Measurements from ENCODE around the gene S1PR5. TPM values are rescaled to one million over a fixed set of nuclear protein-coding genes. Genes with fewer than 3 reads are reported as not detected.

S1PR5 gene
- total RNA-seq, 1 experiment from 2014 or later, result 2.4 TPM

DNA sequence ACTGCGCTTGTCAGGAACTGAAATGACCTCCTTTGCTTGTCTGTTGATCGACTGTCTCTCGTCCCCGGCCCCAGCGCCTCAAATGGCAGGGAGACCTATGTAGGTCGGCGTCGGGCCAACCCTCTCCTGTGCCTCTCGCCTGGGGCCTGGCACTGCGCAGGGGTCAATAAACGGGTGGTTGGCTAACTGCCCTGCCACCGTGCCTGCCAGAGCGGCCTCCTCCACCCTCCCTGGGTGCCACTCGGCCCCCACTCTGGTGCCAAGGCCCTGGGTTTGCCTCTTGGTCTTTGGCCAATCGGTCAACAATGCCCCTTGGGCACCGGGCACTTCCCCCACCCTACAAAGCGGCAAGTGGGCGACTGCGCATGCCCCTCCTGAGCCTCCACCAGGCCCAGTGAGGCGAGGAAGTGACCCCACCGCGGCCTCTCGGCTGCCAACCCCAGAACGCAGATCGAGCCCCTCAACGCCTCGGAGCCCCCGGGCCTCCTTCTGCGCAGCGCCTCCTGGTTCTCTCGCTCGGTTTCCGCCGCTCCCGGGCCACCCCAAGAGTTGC is 15.2 kb downstream of the S1PR5 start:
- H3K9me3 ChIP-seq (ENCODE audit: low read length), result no peaks in the 10 kb centered on the region
- DNase-seq, result peak; percentile 67
- peak overlapping the region; percentile 98 for H3K9ac ChIP-seq (ENCODE audit: low read length)
- TF ChIP-seq EZH2phosphoT487 (IDR thresholded peaks at IDR 0.05; ENCODE audit: borderline replicate concordance, low read length) (no peak), EZH2 (IDR thresholded peaks at IDR 0.05; ENCODE audit: low read length, unreplicated experiment) (no peak)
- TF ChIP-seq, protein P1, sequence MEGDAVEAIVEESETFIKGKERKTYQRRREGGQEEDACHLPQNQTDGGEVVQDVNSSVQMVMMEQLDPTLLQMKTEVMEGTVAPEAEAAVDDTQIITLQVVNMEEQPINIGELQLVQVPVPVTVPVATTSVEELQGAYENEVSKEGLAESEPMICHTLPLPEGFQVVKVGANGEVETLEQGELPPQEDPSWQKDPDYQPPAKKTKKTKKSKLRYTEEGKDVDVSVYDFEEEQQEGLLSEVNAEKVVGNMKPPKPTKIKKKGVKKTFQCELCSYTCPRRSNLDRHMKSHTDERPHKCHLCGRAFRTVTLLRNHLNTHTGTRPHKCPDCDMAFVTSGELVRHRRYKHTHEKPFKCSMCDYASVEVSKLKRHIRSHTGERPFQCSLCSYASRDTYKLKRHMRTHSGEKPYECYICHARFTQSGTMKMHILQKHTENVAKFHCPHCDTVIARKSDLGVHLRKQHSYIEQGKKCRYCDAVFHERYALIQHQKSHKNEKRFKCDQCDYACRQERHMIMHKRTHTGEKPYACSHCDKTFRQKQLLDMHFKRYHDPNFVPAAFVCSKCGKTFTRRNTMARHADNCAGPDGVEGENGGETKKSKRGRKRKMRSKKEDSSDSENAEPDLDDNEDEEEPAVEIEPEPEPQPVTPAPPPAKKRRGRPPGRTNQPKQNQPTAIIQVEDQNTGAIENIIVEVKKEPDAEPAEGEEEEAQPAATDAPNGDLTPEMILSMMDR (conservative IDR thresholded peaks at IDR 0.05; ENCODE audit: low read depth, low read length), result no peak; the same call in 1 of the 2 replicates
- CTCF ChIA-PET, result no interaction called here
- peaks cover 7% of the 10 kb centered on the region; the same call in 1 of the 2 replicates for H4K20me1 ChIP-seq (ENCODE audit: low read length)
- peak overlapping the region; percentile 91 for H3K4me2 ChIP-seq (ENCODE audit: low read length)
- peaks cover 52% of the 10 kb centered on the region for H3K79me2 ChIP-seq (ENCODE audit: low read length)
- H3K4me1 ChIP-seq (ENCODE audit: insufficient read depth, low read length), result peaks cover 4% of the 10 kb centered on the region; the same call in 1 of the 2 replicates
- peak; percentile 69 for ATAC-seq
- no peaks in the 10 kb centered on the region for H3F3A ChIP-seq (ENCODE audit: low read length, unreplicated experiment)
- no peaks in the 10 kb centered on the region for H3K27me3 ChIP-seq (ENCODE audit: low read length)
- H3K36me3 ChIP-seq (ENCODE audit: low read depth, low read length), result peaks cover 21% of the 10 kb centered on the region
- POLR2A ChIA-PET (ENCODE audit: unreplicated experiment), result no interaction called here
- peak overlapping the region; percentile 91 for H2AFZ ChIP-seq (ENCODE audit: low read length)
- peak overlapping the region; percentile 73 for H3K27ac ChIP-seq (ENCODE audit: low read length)
- BruUV-seq (replicated peaks), result TSS peak; percentile 54
- peak overlapping the region; percentile 86 for H3K4me3 ChIP-seq (ENCODE audit: low read length)
- no peaks in the 10 kb centered on the region for H3K9me2 ChIP-seq (replicated peaks; ENCODE audit: low read length)
- intact Hi-C loops (cut with micrococcal nuclease), result no loop called here

DNA sequence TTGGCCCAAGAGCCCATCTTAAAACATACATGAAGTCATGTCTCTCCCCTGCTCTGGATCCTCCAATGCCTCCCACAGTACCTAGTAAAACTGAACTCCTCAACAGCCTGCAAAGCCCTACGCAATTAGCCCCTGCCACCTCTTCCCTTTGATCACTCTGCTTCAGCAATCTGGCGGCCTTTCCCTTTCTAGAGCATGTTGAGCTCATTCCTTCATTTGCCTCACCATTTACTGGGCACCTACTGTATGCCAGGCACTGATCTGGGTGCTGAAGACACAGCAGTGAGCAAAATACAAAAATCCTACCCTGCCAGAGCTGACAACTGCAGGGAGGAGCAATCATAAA is 17.0 kb downstream of the S1PR5 start:
- Histone ChIP-seq H3K9me3 (ENCODE audit: low read length) (no peaks in the 10 kb centered on the region), H3K4me1 (ENCODE audit: insufficient read depth, low read length) (peaks cover 4% of the 10 kb centered on the region; the same call in 1 of the 2 replicates), H3F3A (ENCODE audit: low read length, unreplicated experiment) (no peaks in the 10 kb centered on the region), H3K4me3 (ENCODE audit: low read length) (no peak overlapping the region), H3K27me3 (ENCODE audit: low read length) (no peaks in the 10 kb centered on the region), H3K9ac (ENCODE audit: low read length) (no peak overlapping the region), H3K27ac (ENCODE audit: low read length) (no peak overlapping the region), H3K36me3 (ENCODE audit: low read depth, low read length) (peaks cover 30% of the 10 kb centered on the region), H4K20me1 (ENCODE audit: low read length) (peaks cover 7% of the 10 kb centered on the region; the same call in 1 of the 2 replicates), H2AFZ (ENCODE audit: low read length) (no peak overlapping the region), H3K9me2 (replicated peaks; ENCODE audit: low read length) (no peaks in the 10 kb centered on the region), H3K4me2 (ENCODE audit: low read length) (no peak overlapping the region), H3K79me2 (ENCODE audit: low read length) (peaks cover 68% of the 10 kb centered on the region)
- intact Hi-C loops (cut with micrococcal nuclease), result no loop called here
- TF ChIP-seq EZH2 (IDR thresholded peaks at IDR 0.05; ENCODE audit: low read length, unreplicated experiment) (no peak), EZH2phosphoT487 (IDR thresholded peaks at IDR 0.05; ENCODE audit: borderline replicate concordance, low read length) (no peak)
- TF ChIP-seq, protein P1 (conservative IDR thresholded peaks at IDR 0.05; ENCODE audit: low read depth, low read length), result no peak
- ChIA-PET POLR2A (ENCODE audit: unreplicated experiment) (no interaction called here), CTCF (interaction anchor here (0.6 kb wide), 1 partner anchor 17 kb away, joined by 3 read pairs; no protein-coding TSS in a partner anchor)
- no TSS peak for BruUV-seq (replicated peaks)
- DNase-seq, result no peak
- ATAC-seq, result no peak

DNA sequence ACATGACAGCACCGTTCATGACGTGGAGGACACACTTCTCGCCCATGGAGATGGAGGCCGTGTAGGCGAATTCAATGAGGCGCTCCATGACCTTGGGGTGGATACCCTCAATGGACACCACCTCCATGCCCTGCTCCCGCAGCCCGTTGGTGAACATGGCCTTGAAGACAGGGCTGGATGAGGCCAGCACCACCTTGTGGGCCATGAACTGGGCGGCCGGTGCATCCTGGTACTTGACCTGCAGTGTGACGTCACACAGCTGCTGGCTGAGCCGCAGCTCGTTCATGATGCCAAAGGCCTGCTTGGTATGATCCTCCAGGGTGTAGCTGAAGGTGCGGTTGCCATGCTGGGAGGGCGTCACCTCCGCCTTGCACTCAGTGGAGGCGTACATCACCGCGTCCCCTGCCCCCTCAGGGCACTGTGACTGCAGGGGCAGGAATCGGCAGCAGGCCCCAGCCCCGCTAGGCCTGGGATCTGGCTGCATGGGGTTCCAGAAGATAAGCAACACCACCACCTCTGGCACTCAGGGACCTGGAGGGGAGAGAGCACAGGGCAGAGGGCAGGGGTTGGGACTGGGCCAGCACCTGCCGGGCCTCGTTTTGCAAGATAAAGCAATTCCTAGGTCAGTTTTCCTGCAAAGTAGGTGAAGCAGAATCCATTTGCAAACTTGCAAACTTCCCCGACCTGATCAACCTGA is 17.5 kb downstream of the S1PR5 start:
- POLR2A ChIA-PET (ENCODE audit: unreplicated experiment), result no interaction called here
- no peak overlapping the region for H3K9ac ChIP-seq (ENCODE audit: low read length)

More for the DNA sequence above, 17.5 kb downstream of the S1PR5 start:
- TF ChIP-seq EZH2 (IDR thresholded peaks at IDR 0.05; ENCODE audit: low read length, unreplicated experiment), result no peak
- no peak for TF ChIP-seq EZH2phosphoT487 (IDR thresholded peaks at IDR 0.05; ENCODE audit: borderline replicate concordance, low read length)
- TF ChIP-seq, protein P1 (conservative IDR thresholded peaks at IDR 0.05; ENCODE audit: low read depth, low read length), result no peak
- Histone ChIP-seq H2AFZ (ENCODE audit: low read length) (no peak overlapping the region), H4K20me1 (ENCODE audit: low read length) (peaks cover 7% of the 10 kb centered on the region; the same call in 1 of the 2 replicates), H3K27me3 (ENCODE audit: low read length) (no peaks in the 10 kb centered on the region), H3K4me2 (ENCODE audit: low read length) (no peak overlapping the region), H3K9me3 (ENCODE audit: low read length) (no peaks in the 10 kb centered on the region), H3K9me2 (replicated peaks; ENCODE audit: low read length) (no peaks in the 10 kb centered on the region), H3K79me2 (ENCODE audit: low read length) (peaks cover 72% of the 10 kb centered on the region), H3K36me3 (ENCODE audit: low read depth, low read length) (peaks cover 34% of the 10 kb centered on the region), H3F3A (ENCODE audit: low read length, unreplicated experiment) (no peaks in the 10 kb centered on the region), H3K27ac (ENCODE audit: low read length) (no peak overlapping the region), H3K4me1 (ENCODE audit: insufficient read depth, low read length) (peaks cover 4% of the 10 kb centered on the region; the same call in 1 of the 2 replicates), H3K4me3 (ENCODE audit: low read length) (no peak overlapping the region)
- BruUV-seq (replicated peaks), result no TSS peak
- CTCF ChIA-PET, result interaction anchor here (0.6 kb wide), 1 partner anchor 16 kb away, joined by 3 read pairs; no protein-coding TSS in a partner anchor
- ATAC-seq (no peak), DNase-seq (no peak)
- intact Hi-C loops (cut with micrococcal nuclease), result no loop called here

All from PC-3 (cell line).